Endothelial cell (in vitro differentiated cells): Measurements from ENCODE around the gene C1R. TPM values are rescaled to one million over a fixed set of nuclear protein-coding genes. Genes with fewer than 3 reads are reported as not detected.

Experiments
- DNase-seq: peaks from one replicate; pipeline ENCODE4 v3.0.0; 2021; ENCODE audit warnings: low spot score
- H3K27ac Mint-ChIP-seq: one replicate; pipeline ENCODE4 v1.8.0; 2021; ENCODE audit warnings: mixed read lengths, inconsistent platforms; ENCODE audit not compliant: unreplicated experiment
- H3K27me3 Mint-ChIP-seq: one replicate; pipeline ENCODE4 v1.8.0; 2021; ENCODE audit warnings: mild to moderate bottlenecking, moderate library complexity, mixed read lengths, inconsistent platforms; ENCODE audit not compliant: unreplicated experiment
- H3K36me3 Mint-ChIP-seq: one replicate; pipeline ENCODE4 v1.8.0; 2021; ENCODE audit warnings: mild to moderate bottlenecking, low read depth, mixed read lengths, inconsistent platforms; ENCODE audit not compliant: unreplicated experiment
- H3K4me1 Mint-ChIP-seq: one replicate; pipeline ENCODE4 v1.8.0; 2021; ENCODE audit warnings: mild to moderate bottlenecking, mixed read lengths, inconsistent platforms; ENCODE audit not compliant: unreplicated experiment
- H3K4me3 Mint-ChIP-seq: one replicate; pipeline ENCODE4 v1.8.0; 2021; ENCODE audit warnings: mild to moderate bottlenecking, mixed read lengths, inconsistent platforms; ENCODE audit not compliant: unreplicated experiment
- H3K9me3 Mint-ChIP-seq: one replicate; pipeline ENCODE4 v1.8.0; 2021; ENCODE audit warnings: mixed read lengths, inconsistent platforms; ENCODE audit not compliant: unreplicated experiment
- total RNA-seq: library from RNA; stranded (reverse); fragmentation: NEBNext Ultra II Directional; extraction: Animal tissue kit (Norgen Biotek cat#: 25700); gene quantifications from one replicate; pipeline ENCODE4 v1.2.1, GENCODE V29; 2021; ENCODE audit not compliant: unreplicated experiment
- TF ChIP-seq, protein P1 (sequence below): fragments of 200-600 bp; sonication (generic); IDR thresholded peaks from one replicate; pipeline ENCODE4 v1.5.0; 2021; ENCODE audit warnings: antibody characterized with exemption; ENCODE audit not compliant: unreplicated experiment

C1R gene
- total RNA-seq, 1 donor from 2014 or later, result 1.4 TPM

DNA sequence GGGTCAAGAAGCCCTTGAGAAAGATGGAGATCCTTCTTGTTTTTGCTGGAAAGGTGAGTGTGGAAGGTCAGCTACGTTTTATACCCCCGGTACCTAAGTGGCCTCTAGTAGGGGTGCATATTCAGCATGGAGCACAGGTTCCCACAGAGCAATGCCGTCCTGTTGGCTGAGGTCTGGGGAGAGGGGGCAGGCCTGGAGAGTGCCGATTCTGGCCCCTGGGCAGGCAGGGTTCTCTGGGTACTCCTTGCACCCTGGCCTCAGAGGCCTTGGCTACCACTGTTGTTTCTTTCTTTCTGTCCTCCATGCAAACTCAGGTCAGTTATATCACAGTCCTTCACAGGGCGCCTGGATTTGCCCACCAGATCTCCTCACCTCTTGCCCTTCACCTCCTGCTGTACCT is 27.9 kb upstream of the C1R start:
- Mint-ChIP-seq H3K4me3 (no peak overlapping the region), H3K36me3 (peaks cover 15% of the 10 kb centered on the region), H3K9me3 (no peaks in the 10 kb centered on the region), H3K27me3 (peaks cover 8% of the 10 kb centered on the region), H3K4me1 (peaks cover 9% of the 10 kb centered on the region), H3K27ac (no peak overlapping the region)
- DNase-seq, result no peak
- TF ChIP-seq, protein P1, sequence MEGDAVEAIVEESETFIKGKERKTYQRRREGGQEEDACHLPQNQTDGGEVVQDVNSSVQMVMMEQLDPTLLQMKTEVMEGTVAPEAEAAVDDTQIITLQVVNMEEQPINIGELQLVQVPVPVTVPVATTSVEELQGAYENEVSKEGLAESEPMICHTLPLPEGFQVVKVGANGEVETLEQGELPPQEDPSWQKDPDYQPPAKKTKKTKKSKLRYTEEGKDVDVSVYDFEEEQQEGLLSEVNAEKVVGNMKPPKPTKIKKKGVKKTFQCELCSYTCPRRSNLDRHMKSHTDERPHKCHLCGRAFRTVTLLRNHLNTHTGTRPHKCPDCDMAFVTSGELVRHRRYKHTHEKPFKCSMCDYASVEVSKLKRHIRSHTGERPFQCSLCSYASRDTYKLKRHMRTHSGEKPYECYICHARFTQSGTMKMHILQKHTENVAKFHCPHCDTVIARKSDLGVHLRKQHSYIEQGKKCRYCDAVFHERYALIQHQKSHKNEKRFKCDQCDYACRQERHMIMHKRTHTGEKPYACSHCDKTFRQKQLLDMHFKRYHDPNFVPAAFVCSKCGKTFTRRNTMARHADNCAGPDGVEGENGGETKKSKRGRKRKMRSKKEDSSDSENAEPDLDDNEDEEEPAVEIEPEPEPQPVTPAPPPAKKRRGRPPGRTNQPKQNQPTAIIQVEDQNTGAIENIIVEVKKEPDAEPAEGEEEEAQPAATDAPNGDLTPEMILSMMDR, result no peak

GRCh38 chr12:7118881-7119280 is 26.6 kb upstream of the C1R start:
- Mint-ChIP-seq H3K4me3 (no peak overlapping the region), H3K27ac (no peak overlapping the region), H3K4me1 (peaks cover 6% of the 10 kb centered on the region), H3K36me3 (peaks cover 23% of the 10 kb centered on the region), H3K9me3 (no peaks in the 10 kb centered on the region), H3K27me3 (peaks cover 8% of the 10 kb centered on the region)
- TF ChIP-seq, protein P1, result no peak
- no peak for DNase-seq

DNA sequence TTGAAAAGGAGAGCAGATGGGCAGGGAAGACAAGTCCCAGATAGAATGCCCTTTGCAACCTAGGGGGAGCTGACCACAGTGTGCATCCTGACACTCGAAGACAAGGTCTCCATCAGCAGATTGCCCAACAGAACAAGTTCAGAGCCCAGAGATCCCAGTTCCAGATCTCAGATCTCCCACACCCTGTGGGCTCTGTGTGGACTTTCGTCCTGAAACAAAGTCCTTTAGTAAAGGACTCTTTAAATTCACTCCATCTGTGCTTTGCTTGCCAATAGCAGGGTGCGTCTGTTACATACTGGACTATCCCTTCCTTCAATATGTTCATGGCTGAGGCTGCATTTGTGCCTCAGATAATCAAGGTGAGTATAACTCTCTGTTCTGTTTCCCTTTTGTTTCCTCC is 25.4 kb upstream of the C1R start:
- TF ChIP-seq, protein P1, result no peak
- Mint-ChIP-seq H3K4me3 (no peak overlapping the region), H3K9me3 (no peaks in the 10 kb centered on the region), H3K27me3 (peaks cover 6% of the 10 kb centered on the region), H3K27ac (no peak overlapping the region), H3K36me3 (peaks cover 23% of the 10 kb centered on the region), H3K4me1 (no peaks in the 10 kb centered on the region)
- DNase-seq, result no peak

DNA sequence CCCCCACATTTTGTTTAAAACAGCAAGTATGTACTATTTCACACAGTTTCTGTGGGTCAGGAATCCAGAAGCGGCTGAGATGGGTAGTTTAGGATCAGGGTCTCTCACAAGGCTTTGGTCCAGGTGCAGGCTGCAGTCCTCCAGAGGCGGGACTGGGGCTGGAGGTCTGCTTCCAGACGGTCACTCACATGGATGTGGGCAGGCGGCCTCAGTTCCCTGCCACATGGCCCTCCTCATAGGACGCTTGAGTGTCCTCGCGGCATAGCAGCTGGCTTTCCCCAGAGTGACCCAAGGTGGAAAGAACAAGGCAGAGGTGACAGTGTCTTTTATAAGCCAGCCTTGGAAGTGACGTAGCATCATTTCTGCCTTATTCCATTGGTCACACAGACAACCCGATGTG is 24.7 kb upstream of the C1R start:
- TF ChIP-seq, protein P1, result no peak
- H3K27ac Mint-ChIP-seq, result no peak overlapping the region
- H3K9me3 Mint-ChIP-seq, result no peaks in the 10 kb centered on the region
- no peaks in the 10 kb centered on the region for H3K4me1 Mint-ChIP-seq
- peaks cover 21% of the 10 kb centered on the region for H3K36me3 Mint-ChIP-seq
- DNase-seq, result no peak
- peaks cover 6% of the 10 kb centered on the region for H3K27me3 Mint-ChIP-seq
- no peak overlapping the region for H3K4me3 Mint-ChIP-seq

DNA sequence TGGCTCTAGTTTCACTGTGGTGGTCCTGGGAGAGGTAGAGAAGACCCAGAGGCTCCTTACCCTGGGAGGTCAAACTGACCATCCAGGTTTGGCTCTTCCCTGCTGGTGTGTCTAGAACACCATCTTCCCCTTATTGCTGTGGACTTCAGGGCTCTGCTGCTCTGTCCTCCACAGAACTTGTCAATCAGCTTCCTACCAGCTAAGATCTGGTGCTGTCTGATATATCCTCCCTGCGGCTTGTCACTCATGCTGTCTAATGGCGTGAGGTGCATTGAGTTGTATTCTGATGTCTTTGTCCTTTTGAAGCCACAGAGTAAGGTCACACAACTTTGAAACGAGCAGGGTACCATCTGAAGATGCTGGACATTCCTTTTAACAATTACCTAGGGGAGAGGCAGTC is 24.0 kb upstream of the C1R start:
- Mint-ChIP-seq H3K4me1 (no peaks in the 10 kb centered on the region), H3K36me3 (peaks cover 18% of the 10 kb centered on the region), H3K9me3 (no peaks in the 10 kb centered on the region), H3K27me3 (peaks cover 6% of the 10 kb centered on the region), H3K27ac (no peak overlapping the region), H3K4me3 (no peak overlapping the region)
- TF ChIP-seq, protein P1, result no peak
- no peak for DNase-seq
